Measurements from ENCODE around the gene ERBB4. TPM values are rescaled to one million over a fixed set of nuclear protein-coding genes. Genes with fewer than 3 reads are reported as not detected.

The ERBB4 gene
- total RNA-seq, 1 experiment from 2014 or later = not detected

- peak; percentile 11 for DNase-seq (ENCODE audit: low read depth)
These were observed 174.3 kb downstream of the ERBB4 start for GRCh38 chr2:212364112-212364985.

GRCh38 chr2:212361174-212361756 is 177.3 kb downstream of the ERBB4 start:
- DNase-seq (ENCODE audit: low read depth) = no peak

- no peak for DNase-seq (ENCODE audit: low read depth)
These were observed 178.5 kb downstream of the ERBB4 start for GRCh38 chr2:212360068-212360460.

- DNase-seq (ENCODE audit: low read depth) = no peak
These were observed 179.1 kb downstream of the ERBB4 start for GRCh38 chr2:212359425-212360067.

- no peak for DNase-seq (ENCODE audit: low read depth)
These were observed 181.0 kb downstream of the ERBB4 start for GRCh38 chr2:212357606-212358005.

- DNase-seq (ENCODE audit: low read depth) = no peak
These were observed 184.2 kb downstream of the ERBB4 start for GRCh38 chr2:212354382-212354781.

- DNase-seq (ENCODE audit: low read depth) = no peak
These were observed 190.1 kb downstream of the ERBB4 start for GRCh38 chr2:212348501-212348900.

- DNase-seq (ENCODE audit: low read depth) = no peak
These were observed 191.7 kb downstream of the ERBB4 start for GRCh38 chr2:212346865-212347264.

- no peak for DNase-seq (ENCODE audit: low read depth)
These were observed 192.6 kb downstream of the ERBB4 start for GRCh38 chr2:212345966-212346365.

GRCh38 chr2:212344131-212344530 is 194.5 kb downstream of the ERBB4 start:
- DNase-seq (ENCODE audit: low read depth) = no peak

- no peak for DNase-seq (ENCODE audit: low read depth)
These were observed 195.4 kb downstream of the ERBB4 start for GRCh38 chr2:212343167-212343566.

- DNase-seq (ENCODE audit: low read depth) = no peak
These were observed 200.9 kb downstream of the ERBB4 start for GRCh38 chr2:212337486-212338343.

GRCh38 chr2:212337036-212337435 is 201.6 kb downstream of the ERBB4 start:
- no peak for DNase-seq (ENCODE audit: low read depth)

GRCh38 chr2:212330263-212330662 is 208.3 kb downstream of the ERBB4 start:
- no peak for DNase-seq (ENCODE audit: low read depth)

GRCh38 chr2:212328712-212329496 is 209.7 kb downstream of the ERBB4 start:
- DNase-seq (ENCODE audit: low read depth) = no peak

- DNase-seq (ENCODE audit: low read depth) = no peak
These were observed 210.5 kb downstream of the ERBB4 start for GRCh38 chr2:212328136-212328535.

GRCh38 chr2:212327171-212327809 is 211.3 kb downstream of the ERBB4 start:
- no peak for DNase-seq (ENCODE audit: low read depth)

- no peak for DNase-seq (ENCODE audit: low read depth)
These were observed 220.0 kb downstream of the ERBB4 start for GRCh38 chr2:212318636-212319035.

- no peak for DNase-seq (ENCODE audit: low read depth)
These were observed 223.9 kb downstream of the ERBB4 start for GRCh38 chr2:212314680-212315079.

- DNase-seq (ENCODE audit: low read depth) = peak; percentile 1
These were observed 226.7 kb downstream of the ERBB4 start for GRCh38 chr2:212311807-212312404.

Data from RPMI7951 (cell line).